CD1c-positive myeloid dendritic cell (primary cell): Measurements from ENCODE around the gene INCA1.
"Not testable (repeated sequence)": the region's sequence is repeated elsewhere in the genome, so short reads cannot be mapped to it uniquely, and the experiment has no call there.

Experiments
- DNase-seq: peaks from one replicate; pipeline ENCODE4 v3.0.0-alpha.2; 2016; ENCODE audit errors: extremely low spot score

The INCA1 gene, protein sequence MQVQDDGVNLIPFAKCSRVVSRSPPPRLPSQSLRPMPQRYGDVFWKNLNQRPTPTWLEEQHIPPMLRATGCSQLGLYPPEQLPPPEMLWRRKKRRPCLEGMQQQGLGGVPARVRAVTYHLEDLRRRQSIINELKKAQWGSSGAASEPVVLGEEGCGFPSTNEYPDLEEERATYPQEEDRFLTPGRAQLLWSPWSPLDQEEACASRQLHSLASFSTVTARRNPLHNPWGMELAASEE

DNA sequence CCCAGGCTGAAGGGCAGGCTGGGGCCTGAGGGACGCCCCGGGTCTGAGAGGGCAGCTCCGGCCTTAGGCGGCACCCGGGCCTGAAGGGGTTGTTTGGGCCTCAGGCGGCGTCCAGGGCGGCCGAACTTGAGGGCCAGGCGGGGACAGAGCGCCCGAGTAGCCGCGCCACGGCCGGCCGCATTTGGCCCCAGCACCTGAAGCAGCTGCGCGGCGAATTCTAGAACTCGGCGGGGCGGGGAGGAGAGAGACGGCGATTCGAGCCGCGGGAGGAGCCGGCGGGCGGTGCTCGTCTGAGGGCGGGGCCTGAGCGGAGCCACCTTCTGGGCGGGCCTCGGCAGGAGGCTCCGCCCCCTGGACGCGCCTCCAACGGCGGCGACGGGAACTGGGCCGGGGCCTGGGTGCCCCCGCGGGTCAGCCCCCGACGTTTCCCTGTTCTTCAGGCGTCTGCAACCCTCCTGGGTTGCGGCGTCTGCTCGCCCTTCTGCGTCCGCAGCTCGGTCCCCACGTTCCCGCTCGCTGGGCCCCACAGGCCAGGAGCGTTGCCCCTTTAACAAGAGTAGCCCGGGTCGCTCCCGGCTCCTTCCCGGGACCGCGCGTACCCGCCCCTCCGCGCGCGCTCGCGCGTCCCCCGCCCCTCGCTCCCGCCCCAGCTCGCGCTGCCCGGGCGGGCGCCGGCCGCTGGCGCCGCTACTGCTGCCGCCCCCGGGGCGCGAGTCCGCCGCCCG, at the start of gene INCA1, which contains the start of gene KIF1C:
Gene INCA1 (minus strand): TSS at position 221 of the 725 bp plus-strand sequence. CDS start 3,085 bp downstream, outside the sequence.
Gene KIF1C (plus strand): TSS at position 649 of the 725 bp plus-strand sequence. CDS start 2,297 bp downstream, outside the sequence.
- DNase-seq = peak; percentile 96

DNA sequence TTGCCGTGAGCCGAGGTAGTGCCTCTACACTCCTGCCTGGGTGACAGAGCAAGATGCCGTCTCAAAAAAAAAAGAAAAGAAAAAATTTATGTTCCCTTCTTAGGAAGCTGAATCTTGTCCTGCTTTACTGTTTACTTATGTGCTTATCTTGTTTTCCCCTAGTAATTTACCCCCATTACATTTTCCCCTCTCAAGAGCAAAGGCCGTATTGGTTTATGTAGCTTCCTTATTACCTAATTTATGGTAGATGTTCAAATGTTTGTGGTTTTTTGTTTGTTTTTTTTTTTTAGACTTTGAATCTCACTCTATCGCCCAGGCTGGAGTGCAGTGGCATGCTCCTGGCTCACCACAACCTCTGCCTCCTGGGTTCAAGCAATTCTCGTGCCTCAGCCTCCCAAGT, 48.2 kb upstream of the INCA1 start:
- DNase-seq = no peak

DNA sequence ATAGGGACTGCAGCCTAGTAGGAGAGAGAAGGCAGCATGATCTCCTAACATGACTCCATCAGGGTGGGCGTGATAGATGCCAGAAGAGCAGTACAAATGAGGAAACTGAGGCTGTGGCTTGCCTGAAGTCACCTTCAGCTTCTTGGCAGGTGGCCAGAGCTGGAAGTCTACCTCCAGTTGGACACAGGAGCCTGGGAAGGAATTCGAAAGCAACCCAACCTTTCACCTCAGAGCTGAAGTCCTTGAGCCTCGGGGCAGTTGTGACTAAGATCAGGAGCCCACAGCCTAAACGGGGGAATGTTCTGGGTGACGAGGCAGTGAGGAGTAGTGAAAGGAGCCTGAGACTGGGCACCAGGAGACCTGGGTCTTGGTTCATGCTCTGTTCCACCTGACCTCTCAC, 47.3 kb upstream of the INCA1 start:
- DNase-seq = no peak

DNA sequence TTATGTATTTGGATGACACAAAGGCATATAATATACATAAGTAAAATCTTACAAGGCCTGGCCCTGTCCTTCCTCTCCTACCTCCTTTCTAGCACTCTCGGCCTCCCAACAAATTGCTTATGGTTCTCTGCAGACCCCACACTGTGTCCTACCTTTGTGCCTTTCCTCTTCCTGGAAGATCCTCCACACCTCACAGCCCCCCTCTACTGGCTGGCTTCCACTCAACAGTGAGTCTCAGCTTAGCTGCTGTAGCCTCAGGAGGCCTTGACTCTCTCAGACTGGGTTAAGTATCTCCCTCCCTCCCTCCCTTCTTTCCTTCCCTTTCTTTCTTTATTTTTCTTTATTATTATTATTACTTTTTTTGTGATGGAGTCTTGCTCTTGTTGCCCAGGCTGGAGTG, 46.2 kb upstream of the INCA1 start:
- DNase-seq = no peak

DNA sequence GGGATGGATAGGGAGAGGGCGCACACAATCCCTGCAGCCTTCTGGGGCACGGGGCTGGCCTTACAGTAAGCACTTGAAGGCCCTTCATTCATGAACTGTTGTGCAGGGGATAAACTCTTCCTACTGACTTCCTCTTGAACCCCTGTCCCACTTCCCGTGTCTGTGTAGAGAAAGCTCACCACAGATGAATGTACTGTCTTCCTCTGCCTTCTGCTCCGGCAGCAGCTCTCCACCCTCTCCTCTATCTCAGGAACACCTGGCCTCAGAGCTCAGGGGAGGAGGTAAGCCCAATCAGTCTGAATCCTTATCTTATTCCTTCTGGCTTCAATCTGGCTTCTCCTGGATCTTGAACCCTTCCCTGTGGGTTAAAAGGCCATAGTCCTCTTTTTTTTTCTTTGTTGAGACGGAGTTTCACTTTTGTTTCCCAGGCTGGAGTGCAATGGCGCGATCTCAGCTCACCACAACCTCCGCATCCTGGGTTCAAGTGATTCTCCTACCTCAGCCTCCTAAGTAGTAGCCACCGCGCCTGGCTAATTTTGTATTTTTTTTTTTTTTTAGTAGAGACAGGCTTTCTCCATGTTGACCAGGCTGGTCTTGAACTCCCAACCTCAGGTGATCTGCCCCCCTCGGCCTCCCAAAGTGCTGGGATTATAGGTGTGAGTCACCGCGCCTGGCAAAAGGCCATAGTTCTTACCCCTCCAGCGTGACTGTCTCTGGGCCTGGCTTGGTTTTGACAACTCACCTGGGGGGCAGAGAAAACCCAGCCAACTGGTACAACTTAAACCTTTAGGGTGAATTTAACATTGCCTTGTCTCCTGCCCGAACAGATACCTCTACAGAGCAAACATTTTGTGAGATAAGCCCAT, 45.1 kb upstream of the INCA1 start:
- no peak for DNase-seq

DNA sequence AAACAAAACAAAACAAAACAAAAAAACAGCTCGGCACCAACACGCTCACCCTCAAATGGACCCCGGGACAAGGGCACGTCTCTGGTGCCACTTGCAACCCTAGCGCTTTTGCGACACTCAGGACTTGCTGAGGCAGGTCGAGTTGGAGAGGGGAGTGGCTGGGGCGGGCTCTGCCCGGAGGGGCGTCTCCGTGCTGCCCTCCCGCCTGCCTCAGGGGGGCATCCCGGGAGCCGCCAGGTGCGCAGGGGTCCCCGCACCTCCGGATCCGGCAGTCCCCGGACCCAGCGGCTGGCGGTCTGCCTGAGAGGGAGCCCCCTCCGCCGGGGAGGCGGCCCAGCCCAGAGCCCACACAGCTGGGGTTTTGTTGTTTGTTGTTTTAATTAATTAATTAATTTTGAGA, 38.0 kb upstream of the INCA1 start, which contains the start of gene SLC52A1:
Gene SLC52A1 (minus strand): TSS at position 112 of the 400 bp plus-strand sequence. CDS start 820 bp downstream, outside the sequence.
- no peak for DNase-seq

DNA sequence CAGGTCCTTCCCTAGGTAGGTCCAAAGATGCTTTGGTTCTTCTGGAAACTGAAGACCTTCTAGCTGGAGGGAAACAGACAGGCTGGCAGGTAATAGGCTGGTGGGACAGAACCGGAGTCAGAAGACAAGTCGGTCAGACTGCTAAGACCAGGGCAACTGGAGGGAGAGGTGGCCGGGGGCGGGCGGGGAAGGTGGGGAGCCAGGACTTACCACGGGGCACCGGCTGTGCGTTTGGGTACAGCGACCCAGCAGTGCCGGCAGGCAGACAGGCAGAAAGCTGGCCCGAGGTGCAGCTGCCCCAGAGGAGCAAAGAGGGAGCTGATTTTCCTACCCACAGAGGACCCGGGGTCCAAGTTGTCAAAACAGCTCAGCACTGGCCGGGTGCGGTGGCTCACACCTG, 37.3 kb upstream of the INCA1 start:
- no peak for DNase-seq

DNA sequence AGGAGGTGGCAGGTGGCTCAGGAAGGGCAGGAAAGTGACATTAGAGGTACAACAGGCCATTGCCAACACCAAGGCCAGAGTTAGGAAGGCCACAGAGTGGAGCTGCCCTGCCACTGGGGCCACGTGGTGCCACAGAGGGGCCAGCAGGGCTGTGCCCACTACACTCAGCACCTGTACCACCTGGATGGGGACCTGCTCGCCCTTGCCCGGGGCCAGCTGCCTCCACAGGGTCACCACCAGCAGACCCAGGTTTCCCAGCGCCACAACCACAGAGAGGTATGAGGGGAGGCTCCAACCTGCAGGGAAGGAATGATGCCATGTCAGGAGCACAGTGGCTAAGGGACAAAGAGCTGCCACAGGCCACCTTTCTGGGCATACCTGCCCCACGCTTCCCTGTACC, 36.7 kb upstream of the INCA1 start:
- no peak for DNase-seq

DNA sequence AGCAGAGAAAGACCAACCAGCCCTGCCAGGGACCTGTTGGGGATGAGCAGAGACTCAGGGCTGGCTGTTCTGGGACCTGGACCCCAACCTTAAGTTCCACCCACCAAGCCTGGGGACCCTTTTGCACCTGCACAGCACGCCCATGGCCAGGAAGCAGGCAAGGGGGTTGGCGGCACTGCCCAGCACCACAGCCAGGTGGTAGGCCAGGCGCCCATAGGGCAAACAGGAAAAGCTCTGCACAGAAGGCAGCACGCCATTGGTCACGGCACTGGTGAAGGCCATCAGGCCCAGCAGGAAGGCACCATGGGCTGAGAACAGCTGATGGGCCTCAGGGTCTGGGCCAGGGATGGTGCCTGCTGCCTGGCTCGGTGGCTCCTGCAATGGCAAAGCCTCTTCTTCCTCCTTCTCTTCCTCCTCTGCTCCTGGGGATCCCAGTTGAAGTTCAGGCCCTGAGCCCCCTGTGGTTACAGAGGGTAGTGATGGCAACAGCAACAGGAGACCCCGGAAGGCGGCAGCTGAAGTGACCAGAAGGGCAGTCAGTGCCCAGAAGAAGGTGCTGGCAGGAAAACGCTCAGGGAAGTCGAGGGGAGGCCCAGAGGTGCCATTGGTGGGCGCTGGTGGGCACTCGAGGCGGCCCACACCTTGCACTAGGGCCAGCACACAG, 36.2 kb upstream of the INCA1 start:
- DNase-seq = no peak

DNA sequence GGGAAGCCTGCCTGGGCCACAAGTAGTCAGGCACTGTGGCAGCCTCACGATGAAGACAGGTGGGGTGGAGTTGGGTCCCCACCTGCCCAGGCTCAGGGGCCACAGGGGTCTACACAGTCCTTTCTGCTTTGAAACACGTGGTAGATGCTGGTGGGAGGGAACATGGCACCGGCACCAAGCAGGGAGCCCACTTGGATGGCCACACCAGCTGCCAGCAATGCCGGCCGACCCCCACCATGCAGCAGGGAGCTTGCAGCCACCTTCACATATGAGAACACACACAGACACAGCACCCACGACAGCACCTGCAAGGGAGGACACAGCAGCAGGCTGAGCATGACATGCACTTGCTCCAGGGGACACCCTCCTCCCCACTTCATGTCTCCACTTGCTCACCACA, 35.5 kb upstream of the INCA1 start:
- DNase-seq = no peak

DNA sequence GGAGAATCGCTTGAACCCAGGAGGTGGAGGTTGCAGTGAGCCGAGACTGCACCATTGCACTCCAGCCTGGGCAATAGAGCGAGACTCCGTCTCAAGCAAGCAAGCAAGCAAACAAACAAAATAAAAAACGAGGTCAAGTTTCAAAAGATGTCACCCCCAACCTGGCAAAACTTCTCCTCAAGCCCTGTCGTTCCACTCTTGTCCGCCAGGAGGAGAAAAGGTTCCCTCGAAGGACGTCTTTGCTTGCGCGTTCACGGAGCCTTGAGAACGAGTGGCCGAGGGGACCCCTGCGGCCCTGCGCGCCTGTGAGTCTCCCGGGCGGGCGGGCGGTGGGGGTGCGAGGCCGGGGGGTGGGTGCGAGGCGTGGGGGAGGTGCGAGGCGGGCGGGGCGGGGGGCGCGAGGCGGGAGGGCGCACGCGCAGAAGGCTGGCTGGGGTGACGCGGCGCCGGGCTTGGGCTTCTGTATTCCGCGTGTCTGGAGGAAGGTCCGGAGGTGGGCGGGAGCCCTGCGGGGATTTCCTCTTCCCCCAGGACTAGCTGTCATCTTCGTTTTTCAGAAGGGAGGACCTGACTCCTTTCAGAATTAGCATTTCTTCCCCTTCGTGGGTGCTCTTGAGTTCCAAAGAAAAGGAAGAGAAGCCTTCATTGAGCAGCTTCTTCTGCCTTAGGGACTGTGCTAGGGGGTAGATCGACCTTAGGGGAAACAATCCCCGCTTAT, 34.2 kb upstream of the INCA1 start:
- DNase-seq = peak; percentile 98

DNA sequence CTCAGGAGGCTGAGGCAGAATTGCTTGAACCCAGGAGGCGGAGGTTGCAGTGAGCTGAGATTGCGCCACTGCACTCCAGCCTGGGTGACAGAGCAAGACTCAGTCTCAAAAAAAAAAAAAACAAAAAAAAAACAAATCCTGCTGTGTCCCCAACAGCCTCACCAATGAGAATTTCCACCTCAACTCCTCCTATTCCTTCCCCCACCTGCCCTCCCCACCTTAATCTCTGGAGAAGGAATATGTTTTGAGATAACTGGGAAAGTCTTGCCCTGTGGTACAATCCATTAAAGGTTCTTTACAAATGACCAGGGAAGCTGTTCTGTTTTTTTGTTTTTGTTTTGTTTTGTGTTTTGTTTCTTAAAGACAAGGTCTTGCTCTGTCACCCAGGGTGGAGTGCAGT, 32.8 kb upstream of the INCA1 start:
- not testable (repeated sequence) for DNase-seq

DNA sequence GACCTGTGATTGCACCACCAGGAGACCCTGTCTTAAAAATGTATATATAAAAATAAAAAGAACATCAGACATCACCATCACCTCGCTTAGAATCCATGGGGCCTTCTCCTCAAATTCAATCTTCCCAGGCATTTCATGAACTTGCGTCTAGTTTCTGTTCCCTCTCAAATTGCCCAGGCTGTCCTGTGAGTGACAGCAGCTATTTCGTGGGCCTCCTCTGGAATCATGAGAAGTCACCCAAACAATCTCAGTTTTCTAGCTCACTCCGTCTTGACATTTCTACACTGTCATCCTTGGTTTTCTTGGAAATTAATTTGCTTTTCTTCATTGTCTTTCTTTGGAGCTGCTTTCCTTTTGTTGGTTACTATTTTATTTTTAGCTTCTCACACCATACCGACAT, 30.6 kb upstream of the INCA1 start:
- peak; percentile 56 for DNase-seq

DNA sequence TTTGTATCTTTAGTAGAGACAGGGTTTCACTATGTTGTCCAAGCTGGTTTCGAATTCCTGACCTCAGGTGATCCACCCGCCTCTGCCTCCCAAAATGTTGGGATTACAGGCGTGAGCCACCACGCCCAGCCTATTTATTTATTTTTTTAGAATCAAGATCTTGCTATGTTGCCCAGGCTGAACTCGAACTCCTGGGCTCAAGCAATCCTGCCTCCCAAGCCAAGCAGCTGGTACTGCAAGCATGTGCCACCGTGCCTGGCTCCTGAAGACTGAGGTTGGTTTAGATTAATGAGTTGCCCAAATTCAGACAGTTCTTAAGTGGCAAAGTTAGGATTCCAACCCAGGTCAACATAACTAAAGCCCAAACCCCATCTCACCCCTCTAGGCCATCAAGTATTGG, 30.0 kb upstream of the INCA1 start:
- no peak for DNase-seq

DNA sequence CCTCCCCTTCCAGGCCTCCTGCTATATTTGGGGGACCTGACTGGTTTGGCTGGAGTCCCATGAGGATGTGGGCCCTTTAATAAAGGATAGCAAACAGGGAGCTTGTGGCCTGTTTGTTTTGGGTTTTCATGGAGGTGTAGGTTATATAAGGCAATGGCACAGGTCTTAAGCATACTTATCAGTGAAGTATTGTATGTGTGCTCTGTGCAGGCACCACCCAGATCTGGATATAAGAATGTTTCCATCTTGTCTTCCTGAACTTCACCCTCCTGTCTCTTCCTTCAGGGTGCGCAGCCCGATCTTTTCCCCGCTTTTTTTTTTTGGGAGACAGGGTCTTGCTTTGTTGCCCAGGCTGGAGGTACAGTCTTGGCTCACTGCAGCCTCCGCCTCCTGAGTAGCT, 27.3 kb upstream of the INCA1 start:
- no peak for DNase-seq

DNA sequence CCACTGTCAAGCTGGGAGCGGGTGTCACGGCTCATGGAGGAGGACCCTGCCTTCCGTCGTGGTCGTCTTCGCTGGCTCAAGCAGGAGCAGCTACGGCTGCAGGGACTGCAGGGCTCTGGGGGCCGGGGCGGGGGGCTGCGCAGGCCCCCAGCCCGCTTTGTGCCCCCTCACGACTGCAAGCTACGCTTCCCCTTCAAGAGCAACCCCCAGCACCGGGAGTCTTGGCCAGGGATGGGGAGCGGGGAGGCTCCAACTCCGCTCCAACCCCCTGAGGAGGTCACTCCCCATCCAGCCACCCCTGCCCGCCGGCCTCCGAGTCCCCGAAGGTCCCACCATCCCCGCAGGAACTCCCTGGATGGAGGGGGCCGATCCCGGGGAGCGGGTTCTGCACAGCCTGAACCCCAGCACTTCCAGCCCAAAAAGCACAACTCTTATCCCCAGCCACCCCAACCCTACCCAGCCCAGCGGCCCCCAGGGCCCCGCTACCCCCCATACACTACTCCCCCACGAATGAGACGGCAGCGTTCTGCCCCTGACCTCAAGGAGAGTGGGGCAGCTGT, 26.3 kb upstream of the INCA1 start:
- no peak for DNase-seq

DNA sequence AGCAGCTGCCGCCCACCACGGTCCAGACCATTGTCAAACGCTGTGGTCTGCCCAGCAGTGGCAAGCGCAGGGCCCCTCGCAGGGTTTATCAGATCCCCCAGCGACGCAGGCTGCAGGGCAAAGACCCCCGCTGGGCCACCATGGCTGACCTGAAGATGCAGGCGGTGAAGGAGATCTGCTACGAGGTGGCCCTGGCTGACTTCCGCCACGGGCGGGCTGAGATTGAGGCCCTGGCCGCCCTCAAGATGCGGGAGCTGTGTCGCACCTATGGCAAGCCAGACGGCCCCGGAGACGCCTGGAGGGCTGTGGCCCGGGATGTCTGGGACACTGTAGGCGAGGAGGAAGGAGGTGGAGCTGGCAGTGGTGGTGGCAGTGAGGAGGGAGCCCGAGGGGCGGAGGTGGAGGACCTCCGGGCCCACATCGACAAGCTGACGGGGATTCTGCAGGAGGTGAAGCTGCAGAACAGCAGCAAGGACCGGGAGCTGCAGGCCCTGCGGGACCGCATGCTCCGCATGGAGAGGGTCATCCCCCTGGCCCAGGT, 24.9 kb upstream of the INCA1 start:
- DNase-seq = no peak

DNA sequence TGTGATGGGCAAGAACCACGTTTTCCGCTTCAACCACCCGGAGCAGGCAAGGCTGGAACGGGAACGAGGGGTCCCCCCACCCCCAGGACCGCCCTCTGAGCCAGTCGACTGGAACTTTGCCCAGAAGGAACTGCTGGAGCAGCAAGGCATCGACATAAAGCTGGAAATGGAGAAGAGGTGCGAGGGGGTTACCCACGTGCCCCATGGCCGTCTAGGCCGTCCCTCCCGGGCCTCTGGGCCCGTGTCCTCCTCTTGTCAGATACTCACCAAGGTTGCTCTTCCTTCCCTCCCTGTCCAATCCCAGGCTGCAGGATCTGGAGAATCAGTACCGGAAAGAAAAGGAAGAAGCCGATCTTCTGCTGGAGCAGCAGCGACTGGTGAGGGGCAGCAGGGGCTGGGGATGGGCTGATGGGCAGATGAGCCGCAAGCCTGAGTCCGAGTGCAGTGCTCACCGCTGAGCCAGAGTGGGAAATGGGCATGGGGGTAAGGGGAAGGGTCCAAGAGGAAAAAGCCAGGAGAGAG, 23.2 kb upstream of the INCA1 start:
- no peak for DNase-seq

DNA sequence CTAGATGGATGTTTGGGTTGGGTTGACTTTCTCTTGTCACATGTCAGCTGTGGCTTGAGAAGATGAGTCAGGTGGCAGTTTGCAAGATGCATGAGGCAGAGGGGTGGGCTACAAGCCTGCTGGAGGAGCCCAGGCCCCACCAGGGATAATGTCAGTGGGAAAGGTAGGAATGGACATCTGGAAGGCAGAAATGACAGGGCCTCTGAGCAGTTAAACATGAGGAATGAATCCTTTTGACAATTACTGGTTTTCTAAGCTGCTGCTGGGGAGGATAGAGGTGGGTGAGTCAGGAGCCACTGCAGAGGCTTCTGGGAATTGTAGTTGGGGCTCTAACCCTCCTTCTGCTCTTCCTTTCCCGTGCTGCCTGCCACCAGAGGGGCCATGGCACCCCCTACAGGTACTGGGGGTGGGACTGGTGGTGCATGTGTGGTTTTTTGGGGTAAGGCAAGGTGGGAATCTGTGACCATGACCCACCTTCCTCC, 22.2 kb upstream of the INCA1 start:
- peak; percentile 31 for DNase-seq

DNA sequence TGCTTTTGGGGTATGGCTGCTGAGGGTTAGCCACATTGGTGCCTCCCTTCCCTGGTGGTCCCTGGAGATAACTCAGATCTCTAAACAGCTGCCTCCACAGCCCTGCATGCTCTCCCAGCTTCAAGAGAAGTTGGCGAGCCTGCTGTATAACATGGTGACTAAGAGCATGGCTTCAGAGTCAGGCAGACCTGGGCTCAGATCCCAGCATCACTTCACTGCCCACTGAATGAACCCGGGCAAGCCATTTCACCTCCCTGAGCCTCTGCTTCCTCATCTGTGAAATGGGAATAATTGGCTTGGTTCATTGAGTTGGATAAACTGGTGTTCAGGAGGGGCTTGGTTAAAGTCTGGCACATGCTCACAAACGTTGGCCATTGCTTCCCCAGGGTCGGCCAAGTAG, 17.0 kb upstream of the INCA1 start:
- no peak for DNase-seq
